ENCODE results near the gene SNX24. TPM values are rescaled to one million over a fixed set of nuclear protein-coding genes. Genes with fewer than 3 reads are reported as not detected.

The SNX24 gene
- total RNA-seq, 1 experiment from 2014 or later = 10.8 TPM

DNA sequence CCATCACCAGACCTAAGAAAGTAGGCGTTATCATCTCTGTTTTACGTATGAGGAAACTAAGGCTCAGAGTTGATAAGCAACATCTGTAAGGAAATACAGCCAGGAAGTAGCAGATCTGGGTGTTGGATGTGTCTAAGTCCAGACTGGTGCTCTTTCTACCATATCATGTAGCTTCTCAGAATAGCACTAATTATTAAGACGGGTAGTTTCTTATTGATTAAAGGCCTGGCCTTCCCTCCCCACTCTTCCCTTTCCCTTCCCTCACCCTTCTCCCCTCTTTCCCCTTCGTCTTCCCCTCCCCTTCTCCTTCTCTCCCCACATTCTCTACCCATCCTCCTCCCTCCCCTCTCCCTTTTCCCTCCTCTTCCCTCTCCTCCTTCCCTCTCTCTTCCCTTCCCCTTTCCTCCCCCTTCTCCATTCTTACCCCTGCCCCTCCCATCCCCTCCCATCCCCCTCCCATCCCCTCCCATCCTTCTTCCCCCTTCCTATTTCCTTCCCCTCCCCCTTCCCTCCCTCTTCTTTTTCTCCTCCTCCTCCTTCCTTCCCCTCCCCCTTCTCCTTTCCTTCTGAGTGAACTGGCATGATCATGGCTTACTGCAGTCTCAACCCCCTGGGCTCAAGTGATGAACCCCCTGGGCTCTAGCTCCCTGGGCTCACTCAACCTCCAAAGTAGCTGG lies 79.4 kb downstream of the SNX24 start:
- Histone ChIP-seq H3K79me2 (ENCODE audit: insufficient read depth, low read length) (no peaks in the 10 kb centered on the region), H3K9me2 (ENCODE audit: insufficient read depth) (no peaks in the 10 kb centered on the region), H3K9ac (ENCODE audit: low read length) (no peak overlapping the region), H3K27me3 (ENCODE audit: insufficient read depth, low read length) (no peaks in the 10 kb centered on the region), H3K4me2 (ENCODE audit: low read length) (no peak overlapping the region), H3K4me1 (ENCODE audit: control insufficient read depth in 1 of 2, insufficient read depth in 2 of 2, low read length in 2 of 2) (no peaks in the 10 kb centered on the region), H3K36me3 (ENCODE audit: control insufficient read depth in 1 of 2, insufficient read depth in 2 of 2, low read length in 2 of 2) (no peaks in the 10 kb centered on the region), H4K20me1 (ENCODE audit: insufficient read depth) (no peaks in the 10 kb centered on the region), H3K4me3 (replicated peaks in 1 of 2; ENCODE audit: low read depth in 1 of 2, low read length in 2 of 2) (no peak overlapping the region), H3K9me3 (ENCODE audit: control insufficient read depth in 1 of 2, insufficient read depth in 1 of 2, low read depth in 1 of 2, low read length in 2 of 2) (no peaks in the 10 kb centered on the region), H2AFZ (ENCODE audit: low read depth, low read length, poor library complexity, severe bottlenecking) (no peak overlapping the region), H3K27ac (ENCODE audit: low read depth, low read length) (no peak overlapping the region)
- DNase-seq (ENCODE audit: low read depth, low spot score) (no peak), ATAC-seq (no peak)
- no peak for TF ChIP-seq ELF1 (IDR thresholded peaks at IDR 0.05; ENCODE audit: borderline replicate concordance, low read depth)
- TF ChIP-seq YY1 (IDR thresholded peaks at IDR 0.05; ENCODE audit: extremely low read depth, insufficient replicate concordance, low read depth, low read length) = no peak
- no peak for TF ChIP-seq POLR2A (IDR thresholded peaks at IDR 0.05; ENCODE audit: borderline replicate concordance, extremely low read depth, insufficient read depth, insufficient read length)
- TF ChIP-seq TCF7L2 (IDR thresholded peaks at IDR 0.05; ENCODE audit: borderline replicate concordance, extremely low read depth, insufficient read depth, insufficient read length) = no peak
- no peak for TF ChIP-seq SRF (IDR thresholded peaks at IDR 0.05; ENCODE audit: low read depth)
- TF ChIP-seq CBX3 (IDR thresholded peaks at IDR 0.05; ENCODE audit: low read depth) = no peak
- TF ChIP-seq POLR2AphosphoS5 (IDR thresholded peaks at IDR 0.05; ENCODE audit: low read depth, low read length) = no peak
- TF ChIP-seq EGR1 (IDR thresholded peaks at IDR 0.05; ENCODE audit: low read depth) = no peak
- RAD21 ChIA-PET (ENCODE audit: low non-redundant PET in 1 of 2, low total read pairs in 2 of 2, uncharacterized antibody in 2 of 2, unreplicated experiment in 2 of 2) = no interaction called here
- intact Hi-C loops (cut with micrococcal nuclease) = no loop called here
- CTCF ChIA-PET = no interaction called here
- POLR2A ChIA-PET = no interaction called here
- BruUV-seq (replicated peaks) = no TSS peak

DNA sequence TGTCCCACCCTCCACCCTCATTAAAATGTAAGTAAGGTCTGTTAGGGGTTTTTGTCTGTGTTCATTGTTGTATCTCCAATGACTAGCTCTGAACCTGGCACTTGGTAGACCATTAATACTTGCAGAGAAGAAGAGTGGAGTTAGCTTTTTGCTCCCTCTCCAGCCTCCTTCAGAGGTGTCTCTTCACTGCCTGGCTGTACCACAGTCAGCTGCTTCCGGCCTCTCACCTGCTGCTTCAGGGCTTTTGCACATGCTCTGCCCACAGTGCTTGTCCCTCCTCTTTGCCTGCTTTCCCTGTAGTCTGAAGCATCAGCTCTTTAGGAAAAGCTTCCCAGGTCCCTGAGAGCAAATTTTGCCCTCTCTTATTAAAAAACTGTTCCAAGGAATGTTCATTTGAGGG lies 83.6 kb downstream of the SNX24 start:
- no TSS peak for BruUV-seq (replicated peaks)
- Histone ChIP-seq H3K27ac (ENCODE audit: low read depth, low read length) (no peak overlapping the region), H3K9me2 (ENCODE audit: insufficient read depth) (no peaks in the 10 kb centered on the region), H3K9me3 (ENCODE audit: control insufficient read depth in 1 of 2, insufficient read depth in 1 of 2, low read depth in 1 of 2, low read length in 2 of 2) (no peaks in the 10 kb centered on the region), H3K36me3 (ENCODE audit: control insufficient read depth in 1 of 2, insufficient read depth in 2 of 2, low read length in 2 of 2) (no peaks in the 10 kb centered on the region), H3K4me1 (ENCODE audit: control insufficient read depth in 1 of 2, insufficient read depth in 2 of 2, low read length in 2 of 2) (no peaks in the 10 kb centered on the region), H3K27me3 (ENCODE audit: insufficient read depth, low read length) (no peaks in the 10 kb centered on the region), H4K20me1 (ENCODE audit: insufficient read depth) (no peaks in the 10 kb centered on the region), H3K4me3 (replicated peaks in 1 of 2; ENCODE audit: low read depth in 1 of 2, low read length in 2 of 2) (no peak overlapping the region), H2AFZ (ENCODE audit: low read depth, low read length, poor library complexity, severe bottlenecking) (no peak overlapping the region), H3K9ac (ENCODE audit: low read length) (no peak overlapping the region), H3K79me2 (ENCODE audit: insufficient read depth, low read length) (no peaks in the 10 kb centered on the region), H3K4me2 (ENCODE audit: low read length) (no peak overlapping the region)
- no peak for DNase-seq (ENCODE audit: low read depth, low spot score)
- TF ChIP-seq ELF1 (IDR thresholded peaks at IDR 0.05; ENCODE audit: borderline replicate concordance, low read depth) = no peak
- TF ChIP-seq EZH2phosphoT487 (IDR thresholded peaks at IDR 0.05; ENCODE audit: borderline replicate concordance) = no peak
- no peak for TF ChIP-seq EZH2 (IDR thresholded peaks at IDR 0.05)
- TF ChIP-seq JUND (IDR thresholded peaks at IDR 0.05) = no peak
- TF ChIP-seq, protein P1, sequence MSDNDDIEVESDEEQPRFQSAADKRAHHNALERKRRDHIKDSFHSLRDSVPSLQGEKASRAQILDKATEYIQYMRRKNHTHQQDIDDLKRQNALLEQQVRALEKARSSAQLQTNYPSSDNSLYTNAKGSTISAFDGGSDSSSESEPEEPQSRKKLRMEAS (IDR thresholded peaks at IDR 0.05) = no peak
- TF ChIP-seq, protein P2, sequence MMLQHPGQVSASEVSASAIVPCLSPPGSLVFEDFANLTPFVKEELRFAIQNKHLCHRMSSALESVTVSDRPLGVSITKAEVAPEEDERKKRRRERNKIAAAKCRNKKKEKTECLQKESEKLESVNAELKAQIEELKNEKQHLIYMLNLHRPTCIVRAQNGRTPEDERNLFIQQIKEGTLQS (IDR thresholded peaks at IDR 0.05) = no peak
- no peak for TF ChIP-seq SP1 (IDR thresholded peaks at IDR 0.05; ENCODE audit: low read depth)
- no peak for TF ChIP-seq POLR2A (IDR thresholded peaks at IDR 0.05; ENCODE audit: borderline replicate concordance, extremely low read depth, insufficient read depth, insufficient read length)
- TF ChIP-seq SIN3A (IDR thresholded peaks at IDR 0.05; ENCODE audit: low read depth) = no peak
- TF ChIP-seq RAD21 (IDR thresholded peaks at IDR 0.05; ENCODE audit: low read depth) = no peak
- TF ChIP-seq, protein P3, sequence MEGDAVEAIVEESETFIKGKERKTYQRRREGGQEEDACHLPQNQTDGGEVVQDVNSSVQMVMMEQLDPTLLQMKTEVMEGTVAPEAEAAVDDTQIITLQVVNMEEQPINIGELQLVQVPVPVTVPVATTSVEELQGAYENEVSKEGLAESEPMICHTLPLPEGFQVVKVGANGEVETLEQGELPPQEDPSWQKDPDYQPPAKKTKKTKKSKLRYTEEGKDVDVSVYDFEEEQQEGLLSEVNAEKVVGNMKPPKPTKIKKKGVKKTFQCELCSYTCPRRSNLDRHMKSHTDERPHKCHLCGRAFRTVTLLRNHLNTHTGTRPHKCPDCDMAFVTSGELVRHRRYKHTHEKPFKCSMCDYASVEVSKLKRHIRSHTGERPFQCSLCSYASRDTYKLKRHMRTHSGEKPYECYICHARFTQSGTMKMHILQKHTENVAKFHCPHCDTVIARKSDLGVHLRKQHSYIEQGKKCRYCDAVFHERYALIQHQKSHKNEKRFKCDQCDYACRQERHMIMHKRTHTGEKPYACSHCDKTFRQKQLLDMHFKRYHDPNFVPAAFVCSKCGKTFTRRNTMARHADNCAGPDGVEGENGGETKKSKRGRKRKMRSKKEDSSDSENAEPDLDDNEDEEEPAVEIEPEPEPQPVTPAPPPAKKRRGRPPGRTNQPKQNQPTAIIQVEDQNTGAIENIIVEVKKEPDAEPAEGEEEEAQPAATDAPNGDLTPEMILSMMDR (IDR thresholded peaks at IDR 0.05 in 2 of 3, conservative IDR thresholded peaks at IDR 0.05 in 1 of 3; ENCODE audit: borderline replicate concordance in 1 of 3, insufficient read depth in 1 of 3, low read depth in 2 of 3, low read length in 2 of 3) = no peak
- TF ChIP-seq EGR1 (IDR thresholded peaks at IDR 0.05; ENCODE audit: low read depth) = no peak
- no peak for TF ChIP-seq CEBPB (IDR thresholded peaks at IDR 0.05; ENCODE audit: low read depth)
- no peak for ATAC-seq
- ChIA-PET POLR2A (no interaction called here), RAD21 (ENCODE audit: low non-redundant PET in 1 of 2, low total read pairs in 2 of 2, uncharacterized antibody in 2 of 2, unreplicated experiment in 2 of 2) (no interaction called here), CTCF (no interaction called here)
- intact Hi-C loops (cut with micrococcal nuclease) = no loop called here
